ENCODE measurements around the gene DCAF5.

DNA sequence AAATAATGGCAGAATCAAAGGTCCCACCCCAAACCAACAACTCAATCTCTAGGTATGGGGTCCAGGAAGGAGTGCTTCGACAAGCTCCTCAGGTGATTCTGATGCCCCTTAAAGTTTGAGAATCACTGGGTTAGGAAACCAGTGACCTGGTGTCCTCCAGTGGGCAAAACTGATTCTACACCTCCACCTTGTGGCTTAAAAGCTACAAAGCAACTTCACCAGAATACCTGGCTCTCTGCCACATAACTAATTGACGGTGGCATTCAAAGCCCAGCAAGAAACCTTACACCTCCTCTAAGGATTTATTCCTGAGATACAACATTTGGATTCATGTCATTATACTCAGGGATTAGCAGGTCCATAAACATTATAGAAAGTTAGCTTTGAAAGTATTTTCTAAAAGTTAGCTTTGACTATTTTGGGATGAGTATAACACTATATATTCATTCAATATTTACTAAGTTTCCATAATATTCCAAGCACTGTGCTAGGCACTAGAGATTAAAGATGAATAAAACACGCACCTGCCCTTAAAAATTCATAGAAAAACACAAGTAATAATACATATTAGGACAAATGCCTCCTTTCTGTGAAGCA lies 45.4 kb downstream of the DCAF5 start:
- TF ChIP-seq, protein P1, sequence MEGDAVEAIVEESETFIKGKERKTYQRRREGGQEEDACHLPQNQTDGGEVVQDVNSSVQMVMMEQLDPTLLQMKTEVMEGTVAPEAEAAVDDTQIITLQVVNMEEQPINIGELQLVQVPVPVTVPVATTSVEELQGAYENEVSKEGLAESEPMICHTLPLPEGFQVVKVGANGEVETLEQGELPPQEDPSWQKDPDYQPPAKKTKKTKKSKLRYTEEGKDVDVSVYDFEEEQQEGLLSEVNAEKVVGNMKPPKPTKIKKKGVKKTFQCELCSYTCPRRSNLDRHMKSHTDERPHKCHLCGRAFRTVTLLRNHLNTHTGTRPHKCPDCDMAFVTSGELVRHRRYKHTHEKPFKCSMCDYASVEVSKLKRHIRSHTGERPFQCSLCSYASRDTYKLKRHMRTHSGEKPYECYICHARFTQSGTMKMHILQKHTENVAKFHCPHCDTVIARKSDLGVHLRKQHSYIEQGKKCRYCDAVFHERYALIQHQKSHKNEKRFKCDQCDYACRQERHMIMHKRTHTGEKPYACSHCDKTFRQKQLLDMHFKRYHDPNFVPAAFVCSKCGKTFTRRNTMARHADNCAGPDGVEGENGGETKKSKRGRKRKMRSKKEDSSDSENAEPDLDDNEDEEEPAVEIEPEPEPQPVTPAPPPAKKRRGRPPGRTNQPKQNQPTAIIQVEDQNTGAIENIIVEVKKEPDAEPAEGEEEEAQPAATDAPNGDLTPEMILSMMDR (conservative IDR thresholded peaks at IDR 0.05) = peak; percentile 90
- no peak for TF ChIP-seq EZH2 (IDR thresholded peaks at IDR 0.05; ENCODE audit: low read depth)
